CD4-positive, alpha-beta T cell (primary cell): ENCODE results near the gene SCLT1. TPM values are rescaled to one million over a fixed set of nuclear protein-coding genes. Genes with fewer than 3 reads are reported as not detected.

Source experiments
- ATAC-seq: fragments of 200-7000 bp; cut with Tn5 transposase; one replicate; pipeline ENCODE4 v1.10.0; 2022; ENCODE audit warnings: mild to moderate bottlenecking; ENCODE audit not compliant: poor library complexity
- CTCF ChIA-PET: fragments of 350-600 bp; sonication (Branson Sonifier 250); formaldehyde crosslinking; loops from one replicate; lab custom pipeline; 2021; ENCODE audit warnings: antibody characterized with exemption, inconsistent platforms; lab: Charles Lee
- POLR2A ChIA-PET: fragments of 350-600 bp; sonication (Branson Sonifier 250); formaldehyde crosslinking; loops from one replicate; lab custom pipeline; 2021; ENCODE audit warnings: antibody characterized with exemption, inconsistent platforms; lab: Charles Lee
- DNase-seq, 14 experiments: peaks; one replicate each; pipeline ENCODE4 v3.0.0-alpha.2; 2013 to 2020; ENCODE audit warnings: mixed read lengths in 2 of 14
- H3K27ac ChIP-seq, 2 donors: one replicate each; pipeline versions ENCODE4 v1.5.1 to v1.7.0; 2013; ENCODE audit warnings: low read length in 2 of 2, low read depth in 1 of 2, mild to moderate bottlenecking in 1 of 2
- H3K27me3 ChIP-seq, 2 experiments: 1 replicate in 1 of 2; 2 replicates in 1 of 2; pipeline versions ENCODE4 v1.6.1 to v1.7.0; 2013; ENCODE audit warnings: low read length in 2 of 2, control low read depth in 1 of 2, mild to moderate bottlenecking in 1 of 2, moderate library complexity in 1 of 2; ENCODE audit not compliant: insufficient read depth in 2 of 2, control insufficient read depth in 1 of 2
- H3K36me3 ChIP-seq: one replicate; pipeline ENCODE4 v1.6.1; 2013; ENCODE audit warnings: low read length, control low read depth; ENCODE audit not compliant: insufficient read depth
- H3K4me1 ChIP-seq: one replicate; pipeline ENCODE4 v1.6.1; 2013; ENCODE audit warnings: low read length, control low read depth; ENCODE audit not compliant: insufficient read depth
- H3K4me3 ChIP-seq: one replicate; pipeline ENCODE4 v1.5.1; 2013; ENCODE audit warnings: mild to moderate bottlenecking, low read length, moderate library complexity
- H3K9me3 ChIP-seq, 2 experiments: 1 replicate in 1 of 2; 2 replicates in 1 of 2; pipeline versions ENCODE4 v1.6.1 to v1.7.0; 2013; ENCODE audit warnings: low read length in 2 of 2, mild to moderate bottlenecking in 2 of 2, control low read depth in 1 of 2, moderate library complexity in 1 of 2; ENCODE audit not compliant: control insufficient read depth in 1 of 2, insufficient read depth in 1 of 2
- H3K27ac Mint-ChIP-seq: one replicate; pipeline ENCODE4 v1.8.0; 2020; ENCODE audit warnings: mixed read lengths
- H3K27me3 Mint-ChIP-seq: one replicate; pipeline ENCODE4 v1.8.0; 2021; ENCODE audit warnings: mixed read lengths
- H3K36me3 Mint-ChIP-seq: one replicate; pipeline ENCODE4 v1.8.0; 2021; ENCODE audit warnings: low read depth, mixed read lengths
- H3K4me1 Mint-ChIP-seq: one replicate; pipeline ENCODE4 v1.8.0; 2021; ENCODE audit warnings: low read depth, mixed read lengths
- H3K4me3 Mint-ChIP-seq: one replicate; pipeline ENCODE4 v1.8.0; 2020; ENCODE audit warnings: mild to moderate bottlenecking, mixed read lengths
- H3K9me3 Mint-ChIP-seq: one replicate; pipeline ENCODE4 v1.8.0; 2020; ENCODE audit warnings: mixed read lengths
- CTCF ChIP-seq: fragments of 200-600 bp; IDR thresholded peaks from one replicate; pipeline ENCODE4 v1.8.0; 2022; ENCODE audit warnings: antibody characterized with exemption, mild to moderate bottlenecking
- intact Hi-C, 2 experiments: fragments of 100-400 bp; cut with DNase I in 1 of 2; cut with micrococcal nuclease in 1 of 2; formaldehyde crosslinking; loops; one replicate each; pipeline versions ENCODE4 v1.15.1 to v1.9.0; 2023 to 2025; cut with DNase I, micrococcal nuclease
- total RNA-seq, 174 experiments: library from RNA in 2 of 174; stranded (reverse) in 2 of 174; gene quantifications; one replicate each; pipeline ENCODE4 v1.2.3 and lab custom pipeline; 2021 to 2026

SCLT1 gene
- total RNA-seq, 2 experiments from 2014 or later = 21.8 to 21.9 TPM

GRCh38 chr4:128863312-128864075 is 229.8 kb downstream of the SCLT1 start:
- POLR2A ChIA-PET = interaction anchor here (0.7 to 2.5 kb wide), 2 partner anchors 23 to 51 kb away, joined by 3 to 12 read pairs; no protein-coding TSS in a partner anchor
- peaks cover 27% of the 10 kb centered on the region for H3K4me1 ChIP-seq
- H3K36me3 ChIP-seq = peaks cover 83% of the 10 kb centered on the region
- peak; percentile 98 for TF ChIP-seq CTCF
- DNase-seq (peak; percentile 39 to 84 (median 61)), ATAC-seq (peak; percentile 35)
- H3K27ac ChIP-seq = peak overlapping the region; percentile 18 to 26
- H3K27me3 ChIP-seq = no peaks in the 10 kb centered on the region
- no peak overlapping the region for H3K4me3 Mint-ChIP-seq
- peak overlapping the region; percentile 70 for H3K27ac Mint-ChIP-seq
- no peaks in the 10 kb centered on the region for H3K9me3 ChIP-seq
- intact Hi-C loops = loop anchor here (1.0 to 10.0 kb wide), 8 partner anchors 53 to 672 kb away; partner anchors contain the start of gene JADE1 (in 1 of the 2)
- peaks cover 92% of the 10 kb centered on the region for H3K36me3 Mint-ChIP-seq
- no peaks in the 10 kb centered on the region for H3K27me3 Mint-ChIP-seq
- no peaks in the 10 kb centered on the region for H3K9me3 Mint-ChIP-seq
- H3K4me1 Mint-ChIP-seq = peaks cover 55% of the 10 kb centered on the region
- no peak overlapping the region for H3K4me3 ChIP-seq
- CTCF ChIA-PET = interaction anchor here (0.8 to 1.8 kb wide), 4 partner anchors 9 to 671 kb away, joined by 3 to 5 read pairs (median 4); no protein-coding TSS in a partner anchor

- no peaks in the 10 kb centered on the region for H3K27me3 ChIP-seq
- H3K27ac ChIP-seq = peak overlapping the region; percentile 18 to 26
- H3K36me3 Mint-ChIP-seq = peaks cover 92% of the 10 kb centered on the region
- no peak overlapping the region for H3K4me3 Mint-ChIP-seq
- TF ChIP-seq CTCF = no peak
- H3K9me3 Mint-ChIP-seq = no peaks in the 10 kb centered on the region
- H3K4me1 ChIP-seq = peaks cover 27% of the 10 kb centered on the region
- H3K4me3 ChIP-seq = no peak overlapping the region
- ATAC-seq = peak; percentile 78
- H3K27me3 Mint-ChIP-seq = no peaks in the 10 kb centered on the region
- peak overlapping the region; percentile 70 for H3K27ac Mint-ChIP-seq
- peak in 6 of 14 experiments; percentile 10 to 80 (median 22) for DNase-seq
- CTCF ChIA-PET = interaction anchor here (0.8 to 1.8 kb wide), 6 partner anchors 10 to 671 kb away, joined by 3 to 5 read pairs (median 4); no protein-coding TSS in a partner anchor
- intact Hi-C loops = loop anchor here (1.0 to 10.0 kb wide), 8 partner anchors 52 to 671 kb away; partner anchors contain the start of gene JADE1 (in 1 of the 2)
- POLR2A ChIA-PET = interaction anchor here (0.6 to 2.5 kb wide), 2 partner anchors 8 to 50 kb away, joined by 3 to 12 read pairs; no protein-coding TSS in a partner anchor
- no peaks in the 10 kb centered on the region for H3K9me3 ChIP-seq
- H3K4me1 Mint-ChIP-seq = peaks cover 58% of the 10 kb centered on the region
- H3K36me3 ChIP-seq = peaks cover 83% of the 10 kb centered on the region
These were observed 230.6 kb downstream of the SCLT1 start for GRCh38 chr4:128862608-128863311.
